Measurements from ENCODE around the gene ACTRT2.

Gene ACTRT2

GRCh38 chr1:3018576-3018975 lies 2.7 kb upstream of the ACTRT2 start:
- DNase-seq (ENCODE audit: low read depth) = no peak

- DNase-seq (ENCODE audit: low read depth) = no peak
Measured at GRCh38 chr1:3019007-3019515, 2.2 kb upstream of the ACTRT2 start.

DNA sequence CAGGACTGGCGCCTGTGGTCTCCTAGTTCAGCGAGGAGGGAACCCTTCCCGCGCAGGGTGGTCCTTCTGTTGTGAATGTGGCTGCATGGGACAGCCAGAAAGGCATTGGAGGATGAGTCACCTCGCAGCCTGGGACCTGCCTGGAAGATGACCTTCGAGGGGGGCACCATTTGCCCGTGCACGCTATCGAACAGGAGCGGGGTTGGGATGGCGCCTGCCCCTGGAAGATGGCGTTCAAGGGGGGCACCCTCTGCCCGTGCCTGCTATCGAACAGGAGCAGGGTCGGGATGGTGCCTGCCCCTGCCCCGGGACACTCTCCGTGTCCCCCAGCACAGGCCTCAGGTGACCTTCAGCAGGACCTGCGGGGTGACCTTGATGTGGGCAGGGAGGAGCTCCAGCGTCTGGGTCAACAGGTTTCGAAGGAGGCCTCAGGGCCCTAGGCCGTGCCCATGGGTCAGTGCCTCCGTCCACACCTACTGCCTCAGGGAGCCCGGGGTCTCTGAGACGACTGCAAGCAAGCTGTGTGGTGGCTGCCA lies 1.7 kb upstream of the ACTRT2 start:
- no peak for DNase-seq (ENCODE audit: low read depth)

- no peak for DNase-seq (ENCODE audit: low read depth)
Measured at GRCh38 chr1:3020263-3020909, 881 bp upstream of the ACTRT2 start.

- no peak for DNase-seq (ENCODE audit: low read depth)
Measured at GRCh38 chr1:3021801-3022401, 634 bp downstream of the ACTRT2 start.

DNA sequence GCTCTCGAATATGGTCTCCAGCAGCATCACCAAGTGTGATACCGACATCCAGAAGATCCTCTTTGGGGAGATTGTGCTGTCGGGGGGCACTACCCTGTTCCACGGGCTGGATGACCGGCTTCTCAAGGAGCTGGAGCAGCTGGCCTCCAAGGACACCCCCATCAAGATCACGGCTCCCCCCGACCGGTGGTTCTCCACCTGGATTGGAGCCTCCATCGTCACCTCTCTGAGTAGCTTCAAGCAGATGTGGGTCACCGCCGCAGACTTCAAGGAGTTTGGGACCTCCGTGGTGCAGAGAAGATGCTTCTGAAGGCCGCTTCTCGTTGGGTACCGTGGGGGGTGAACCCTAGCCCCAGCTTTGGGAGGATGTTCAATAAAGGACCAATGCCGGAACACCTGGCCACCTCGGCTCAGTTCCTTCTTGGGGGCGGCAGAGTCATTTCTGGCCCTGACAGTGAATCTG lies 1.3 kb downstream of the ACTRT2 start:
- DNase-seq (ENCODE audit: low read depth) = no peak

GRCh38 chr1:3022976-3023375 lies 1.7 kb downstream of the ACTRT2 start:
- DNase-seq (ENCODE audit: low read depth) = no peak

DNA sequence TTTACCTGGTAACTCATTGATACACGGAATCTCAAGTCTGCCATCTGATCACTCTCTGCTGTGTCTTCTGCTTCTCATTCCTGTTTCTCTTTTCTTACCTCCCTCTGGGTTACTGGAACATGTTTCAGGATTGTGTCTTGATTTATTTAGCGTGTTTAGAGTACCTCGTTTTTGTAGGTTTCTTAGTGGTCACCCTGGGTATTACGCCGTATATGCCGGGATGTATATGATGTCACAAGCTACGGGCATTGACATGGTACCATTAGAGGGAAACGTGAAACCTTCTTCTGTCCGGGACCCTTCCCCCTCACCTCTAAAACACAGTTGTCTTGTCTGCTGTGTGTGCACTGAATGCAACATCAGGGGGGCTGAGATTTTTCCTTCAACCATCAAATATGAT lies 2.8 kb downstream of the ACTRT2 start:
- DNase-seq (ENCODE audit: low read depth) = no peak

GRCh38 chr1:3024588-3024987 lies 3.3 kb downstream of the ACTRT2 start:
- no peak for DNase-seq (ENCODE audit: low read depth)

- no peak for DNase-seq (ENCODE audit: low read depth)
Measured at GRCh38 chr1:3026124-3026523, 4.9 kb downstream of the ACTRT2 start.

GRCh38 chr1:3026581-3027391 lies 5.5 kb downstream of the ACTRT2 start:
- DNase-seq (ENCODE audit: low read depth) = no peak

GRCh38 chr1:3027611-3028371 lies 6.5 kb downstream of the ACTRT2 start:
- DNase-seq (ENCODE audit: low read depth) = no peak

DNA sequence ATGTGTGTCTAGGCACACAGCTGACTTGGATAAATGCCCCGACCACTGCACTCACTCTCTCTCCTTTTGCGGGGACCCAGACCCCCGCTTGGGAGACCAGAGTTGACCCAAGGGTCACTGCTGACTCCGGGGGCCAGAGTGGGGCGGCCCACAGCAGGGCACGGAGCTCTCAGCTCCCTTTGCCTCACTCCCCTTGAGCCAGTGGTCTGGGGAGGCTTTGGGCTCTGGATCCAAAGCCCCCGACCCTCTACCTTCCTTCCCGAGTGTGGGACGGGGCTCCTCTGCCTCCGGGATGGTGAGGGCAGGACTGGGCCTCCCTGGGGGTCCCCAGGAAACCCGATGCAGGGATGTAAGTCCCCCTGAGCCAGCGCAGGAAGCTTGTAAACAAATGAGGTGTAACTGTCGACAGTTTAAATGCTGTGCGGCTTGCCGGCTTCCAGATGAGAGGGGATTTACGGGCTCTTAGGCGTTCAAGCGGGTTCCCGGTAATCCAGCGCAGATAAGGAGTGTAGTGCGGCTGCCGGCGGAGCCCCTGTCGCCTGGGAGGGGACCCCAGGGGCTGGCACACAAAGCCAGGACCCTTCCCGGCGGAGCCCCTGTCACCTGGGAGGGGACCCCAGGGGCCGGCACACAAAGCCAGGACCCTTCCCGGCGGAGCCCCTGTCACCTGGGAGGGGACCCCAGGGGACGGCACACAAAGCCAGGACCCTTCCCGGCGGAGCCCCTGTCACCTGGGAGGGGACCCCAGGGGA lies 7.4 kb downstream of the ACTRT2 start:
- no peak for DNase-seq (ENCODE audit: low read depth)

DNA sequence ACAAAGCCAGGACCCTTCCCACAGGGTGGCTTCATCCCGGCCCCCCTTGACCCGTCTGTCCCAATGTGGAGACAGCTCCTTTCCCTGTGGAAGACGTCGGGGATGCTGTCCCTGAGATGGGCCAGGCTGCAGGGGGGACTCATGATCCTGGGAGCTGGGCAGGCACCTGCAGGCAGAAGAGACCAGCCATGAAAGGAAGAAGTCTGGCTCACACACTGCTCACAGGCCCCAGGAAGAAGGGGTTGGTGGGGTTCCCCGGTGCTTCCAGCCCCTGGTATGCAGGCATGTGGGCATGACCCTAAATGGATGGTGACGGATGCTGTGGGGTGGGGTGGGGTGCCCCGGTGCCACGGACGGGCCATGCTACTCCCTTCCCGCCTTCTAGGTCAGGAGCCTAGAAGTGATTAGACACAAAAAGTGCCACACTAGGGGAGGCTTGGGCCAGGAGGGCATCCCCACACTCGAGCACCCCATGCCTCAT lies 8.3 kb downstream of the ACTRT2 start:
- no peak for DNase-seq (ENCODE audit: low read depth)

- DNase-seq (ENCODE audit: low read depth) = no peak
Measured at GRCh38 chr1:3029991-3030662, 8.9 kb downstream of the ACTRT2 start.

- no peak for DNase-seq (ENCODE audit: low read depth)
Measured at GRCh38 chr1:3030663-3031381, 9.6 kb downstream of the ACTRT2 start.

DNA sequence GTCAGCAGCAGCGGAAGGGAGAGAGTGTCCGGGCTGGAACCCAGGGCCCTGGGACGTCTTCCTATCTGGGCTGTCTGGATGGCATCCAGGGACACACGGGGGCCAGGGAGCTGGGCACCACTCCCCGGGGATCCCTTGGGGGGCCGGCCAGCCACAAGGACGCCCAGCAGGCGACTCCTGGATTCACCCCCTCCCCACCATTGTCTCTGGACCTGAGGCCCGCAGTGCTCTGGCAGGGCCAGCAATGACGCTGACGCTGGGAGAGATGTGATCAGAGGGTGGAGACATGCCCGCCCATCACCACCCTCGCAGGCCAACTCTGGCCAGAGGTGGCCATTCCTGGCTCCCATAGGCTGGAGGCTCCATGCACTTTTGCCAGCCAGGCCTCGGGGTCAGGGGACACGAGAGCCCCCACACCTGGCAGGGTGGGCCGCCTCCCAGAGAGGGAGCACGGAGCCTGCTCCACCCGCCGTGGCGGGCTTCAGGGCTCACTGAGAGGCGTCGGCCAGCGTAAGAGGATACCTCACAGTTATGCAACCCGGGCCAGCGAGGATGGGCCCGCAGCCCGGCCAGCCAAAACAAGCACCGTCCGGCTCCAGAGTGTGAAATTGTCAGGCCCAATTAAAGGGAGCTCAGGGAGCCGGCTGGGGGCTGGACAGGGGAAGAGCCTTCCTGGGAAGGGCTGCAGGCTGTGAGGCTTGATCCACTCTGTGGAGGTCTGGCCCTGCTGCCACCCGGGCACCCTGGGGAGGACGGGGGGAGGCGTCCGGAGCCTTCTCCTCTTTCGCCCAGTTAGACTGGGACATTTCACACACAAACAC lies 10.3 kb downstream of the ACTRT2 start:
- no peak for DNase-seq (ENCODE audit: low read depth)

DNA sequence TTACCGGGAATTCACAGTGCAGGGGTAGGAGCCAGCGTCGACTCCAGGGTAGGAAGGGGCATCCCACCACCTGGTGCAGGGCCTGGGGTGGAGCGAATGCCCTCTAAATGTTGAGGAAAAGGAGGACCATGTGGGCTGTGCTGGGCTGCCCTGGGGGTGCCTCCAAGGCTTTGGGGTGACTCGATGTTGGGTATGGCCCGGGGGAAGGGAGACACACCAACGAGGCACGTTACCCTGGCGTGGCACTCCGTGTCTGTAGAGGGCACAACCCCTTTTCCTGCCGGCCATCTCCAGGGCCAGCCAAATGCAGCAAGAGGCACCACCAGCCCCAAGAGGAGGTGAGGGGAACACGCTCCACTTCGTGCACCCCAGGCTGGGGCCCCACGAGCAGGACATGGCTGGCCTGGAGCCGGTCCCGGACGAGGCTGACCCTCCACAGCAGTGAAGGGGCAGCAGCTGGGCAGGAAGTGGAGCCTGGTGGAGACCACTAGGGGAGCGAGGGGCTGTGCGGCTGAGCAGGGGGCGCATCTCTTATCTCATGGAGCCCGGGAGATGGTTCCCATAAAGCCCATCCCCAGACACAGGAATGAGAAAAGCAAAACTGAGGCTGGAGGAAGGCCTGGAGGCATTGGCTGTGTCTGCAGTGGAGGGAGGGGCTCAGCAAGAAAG lies 11.2 kb downstream of the ACTRT2 start:
- no peak for DNase-seq (ENCODE audit: low read depth)
